Effector memory CD4-positive, alpha-beta T cell (primary cell): ENCODE results near the gene LZTS3.

Source experiments
- DNase-seq, 3 donors: peaks; one replicate each; pipeline ENCODE4 v3.0.0-alpha.2; 2020
- H3K27ac ChIP-seq: 2 replicates; pipeline ENCODE4 v1.7.0; 2013; ENCODE audit warnings: mild to moderate bottlenecking, low read length, moderate library complexity; ENCODE audit not compliant: insufficient read depth, poor library complexity, severe bottlenecking
- H3K27me3 ChIP-seq: replicated peaks from 2 replicates; pipeline ENCODE4 v1.7.0; 2013; ENCODE audit warnings: mild to moderate bottlenecking, low read length; ENCODE audit not compliant: insufficient read depth, control insufficient read depth, poor library complexity, severe bottlenecking
- H3K36me3 ChIP-seq: 2 replicates; pipeline ENCODE4 v1.7.0; 2013; ENCODE audit warnings: mild to moderate bottlenecking, low read length, moderate library complexity; ENCODE audit not compliant: control insufficient read depth, insufficient read depth
- H3K4me1 ChIP-seq: 2 replicates; pipeline ENCODE4 v1.7.0; 2013; ENCODE audit warnings: low read length, mild to moderate bottlenecking; ENCODE audit not compliant: control insufficient read depth, insufficient read depth, poor library complexity, severe bottlenecking
- H3K4me3 ChIP-seq: 2 replicates; pipeline ENCODE4 v1.7.0; 2013; ENCODE audit warnings: low read length, low read depth, mild to moderate bottlenecking; ENCODE audit not compliant: insufficient read depth, poor library complexity, severe bottlenecking
- H3K9me3 ChIP-seq: 2 replicates; pipeline ENCODE4 v1.7.0; 2013; ENCODE audit warnings: mild to moderate bottlenecking, low read length, moderate library complexity; ENCODE audit not compliant: control insufficient read depth

LZTS3 gene

GRCh38 chr20:3167738-3168078, 5.6 kb downstream of the LZTS3 start:
- Histone ChIP-seq H3K27me3 (peaks cover 8% of the 10 kb centered on the region), H3K27ac (no peak overlapping the region), H3K9me3 (no peaks in the 10 kb centered on the region), H3K4me1 (peaks cover 6% of the 10 kb centered on the region), H3K36me3 (no peaks in the 10 kb centered on the region), H3K4me3 (no peak overlapping the region)
- no peak for DNase-seq

- DNase-seq, result no peak
- Histone ChIP-seq H3K36me3 (no peaks in the 10 kb centered on the region), H3K4me3 (no peak overlapping the region), H3K4me1 (no peaks in the 10 kb centered on the region), H3K9me3 (no peaks in the 10 kb centered on the region), H3K27ac (no peak overlapping the region), H3K27me3 (peaks cover 8% of the 10 kb centered on the region)
Observed at GRCh38 chr20:3166913-3167342, 6.4 kb downstream of the LZTS3 start.

- Histone ChIP-seq H3K9me3 (no peaks in the 10 kb centered on the region), H3K36me3 (no peaks in the 10 kb centered on the region), H3K27me3 (peaks cover 8% of the 10 kb centered on the region), H3K4me1 (no peaks in the 10 kb centered on the region), H3K4me3 (no peak overlapping the region), H3K27ac (no peak overlapping the region)
- DNase-seq, result no peak
Observed at GRCh38 chr20:3166338-3166912, 6.9 kb downstream of the LZTS3 start.

GRCh38 chr20:3165473-3166337, 7.6 kb downstream of the LZTS3 start:
- Histone ChIP-seq H3K27ac (no peak overlapping the region), H3K4me1 (no peaks in the 10 kb centered on the region), H3K4me3 (no peak overlapping the region), H3K27me3 (peaks cover 8% of the 10 kb centered on the region), H3K36me3 (no peaks in the 10 kb centered on the region), H3K9me3 (no peaks in the 10 kb centered on the region)
- DNase-seq, result no peak

- peaks cover 8% of the 10 kb centered on the region for H3K27me3 ChIP-seq
- no peak overlapping the region for H3K4me3 ChIP-seq
- H3K9me3 ChIP-seq, result no peaks in the 10 kb centered on the region
- no peak for DNase-seq
- peaks cover 3% of the 10 kb centered on the region for H3K4me1 ChIP-seq
- no peak overlapping the region for H3K27ac ChIP-seq
- H3K36me3 ChIP-seq, result no peaks in the 10 kb centered on the region
Observed at GRCh38 chr20:3164763-3165410, 8.5 kb downstream of the LZTS3 start.

- no peak for DNase-seq
- H3K36me3 ChIP-seq, result no peaks in the 10 kb centered on the region
- H3K4me1 ChIP-seq, result peaks cover 4% of the 10 kb centered on the region
- no peak overlapping the region for H3K27ac ChIP-seq
- peaks cover 8% of the 10 kb centered on the region for H3K27me3 ChIP-seq
- no peak overlapping the region for H3K4me3 ChIP-seq
- no peaks in the 10 kb centered on the region for H3K9me3 ChIP-seq
Observed at GRCh38 chr20:3164043-3164762, 9.1 kb downstream of the LZTS3 start.

GRCh38 chr20:3163099-3164042, 10.0 kb downstream of the LZTS3 start:
- H3K27me3 ChIP-seq, result peaks cover 5% of the 10 kb centered on the region
- H3K4me1 ChIP-seq, result peaks cover 9% of the 10 kb centered on the region
- no peaks in the 10 kb centered on the region for H3K9me3 ChIP-seq
- DNase-seq, result no peak
- no peak overlapping the region for H3K4me3 ChIP-seq
- H3K36me3 ChIP-seq, result no peaks in the 10 kb centered on the region
- no peak overlapping the region for H3K27ac ChIP-seq

- H3K27me3 ChIP-seq, result no peaks in the 10 kb centered on the region
Observed at GRCh38 chr20:3162080-3162611, 11.2 kb downstream of the LZTS3 start.

More at GRCh38 chr20:3162080-3162611, 11.2 kb downstream of the LZTS3 start:
- H3K4me3 ChIP-seq, result no peak overlapping the region
- H3K4me1 ChIP-seq, result peaks cover 17% of the 10 kb centered on the region
- no peak overlapping the region for H3K27ac ChIP-seq
- H3K9me3 ChIP-seq, result no peaks in the 10 kb centered on the region
- H3K36me3 ChIP-seq, result no peaks in the 10 kb centered on the region
- no peak for DNase-seq
